Left cardiac atrium (tissue), 4 donors: Measurements from ENCODE around the gene HIVEP3. TPM values are rescaled to one million over a fixed set of nuclear protein-coding genes. Genes with fewer than 3 reads are reported as not detected.
A peak's percentile ranks its signal among the peaks of the same experiment; 100 is the strongest.

Experiments used
- ATAC-seq, 2 donors: fragments of 200-7000 bp; cut with Tn5 transposase; one replicate each; pipeline ENCODE4 v1.9.1; 2020; ENCODE audit warnings: mild to moderate bottlenecking in 2 of 2, moderate library complexity in 2 of 2
- DNase-seq: peaks from one replicate; pipeline ENCODE4 v3.0.0-alpha.2; 2020
- intact Hi-C, 2 donors: fragments of 100-400 bp; cut with DNase I; formaldehyde crosslinking; loops; one replicate each; pipeline versions ENCODE4 v1.14.1 to v1.15.1; 2022 to 2023
- total RNA-seq, 2 donors: library from RNA; stranded (reverse); fragmentation: NEBNext Ultra II Directional; extraction: Animal tissue kit (Norgen Biotek cat#: 25700); gene quantifications; one replicate each; pipeline ENCODE4 v1.2.1, GENCODE V29; 2021
- donor health status: DM: no; HTN: yes; CAD: no.
- donor health status: DM: no; HTN: yes; CAD: no; lungs with severe emphysema.
- donor health status: DM: yes; HTN: yes; CAD: no.
- donor health status: Dilated cardiomyopathy.

The HIVEP3 gene
- total RNA-seq, 2 donors from 2014 or later, result 6.6 to 7.2 TPM

DNA sequence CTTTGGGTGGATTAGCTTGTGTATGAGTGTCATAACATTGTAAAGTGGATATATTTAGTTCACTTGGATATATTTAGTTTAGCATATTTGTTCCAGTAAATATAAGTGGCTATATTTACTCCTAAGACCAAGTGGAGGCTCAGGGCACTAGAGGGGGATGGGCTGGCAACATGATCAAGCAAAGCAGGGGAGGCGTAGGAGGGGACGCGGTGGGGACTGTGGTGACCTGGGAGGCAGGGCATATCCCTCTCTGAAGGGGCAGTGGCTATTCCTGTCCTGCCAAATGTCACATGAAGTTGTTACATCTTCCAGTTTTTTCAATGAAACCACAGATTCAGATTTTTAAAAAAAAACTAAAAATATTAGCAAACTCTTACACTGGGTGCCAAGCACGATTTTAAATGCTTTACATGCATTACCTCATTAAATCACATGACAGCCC, 382.3 kb downstream of the HIVEP3 start:
- ATAC-seq, result peak in 1 of 2 donors; percentile 3
- DNase-seq, result no peak
- intact Hi-C loops, result no loop called here

DNA sequence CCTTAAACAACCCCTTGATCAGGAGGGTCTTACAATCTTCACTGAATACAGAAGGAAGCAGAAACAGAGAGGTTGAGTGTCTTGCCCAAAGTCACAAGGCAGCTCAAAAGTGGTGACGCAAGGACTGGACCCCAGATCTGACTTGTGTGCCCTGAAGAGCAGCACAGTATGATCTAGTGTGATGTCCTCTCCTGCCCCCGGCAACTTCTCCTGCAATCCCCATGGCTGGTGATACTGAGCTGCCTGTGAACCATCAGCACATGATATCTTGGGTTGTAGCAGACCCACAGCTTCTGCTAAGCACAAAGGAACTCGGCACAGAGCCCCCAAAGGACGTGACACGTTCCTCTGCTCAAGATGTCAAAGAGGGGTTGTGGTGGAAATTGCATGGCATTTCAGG, 383.0 kb downstream of the HIVEP3 start:
- intact Hi-C loops, result no loop called here
- ATAC-seq, result no peak
- peak; percentile 15 for DNase-seq

DNA sequence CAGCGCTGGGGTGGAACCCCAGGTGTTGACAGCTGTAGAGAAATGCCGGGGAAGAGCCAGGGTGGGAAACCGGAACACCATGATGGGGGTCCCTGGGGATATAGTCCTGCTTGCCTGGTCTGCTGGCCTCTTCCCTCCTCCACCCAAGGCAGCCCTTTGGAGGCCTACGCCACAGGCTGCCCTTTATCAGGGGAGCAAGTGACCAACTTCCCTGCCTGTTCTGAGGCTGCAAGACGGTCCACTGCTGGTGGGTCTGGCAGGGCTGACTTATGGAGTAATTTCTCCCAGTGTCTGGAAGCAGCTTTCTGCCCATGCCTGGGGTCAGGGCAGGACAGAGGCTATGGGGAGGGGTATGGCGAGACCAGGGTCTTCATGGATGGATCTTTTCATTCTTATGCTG, 383.4 kb downstream of the HIVEP3 start:
- peak; percentile 3 for DNase-seq
- intact Hi-C loops, result no loop called here
- no peak for ATAC-seq

DNA sequence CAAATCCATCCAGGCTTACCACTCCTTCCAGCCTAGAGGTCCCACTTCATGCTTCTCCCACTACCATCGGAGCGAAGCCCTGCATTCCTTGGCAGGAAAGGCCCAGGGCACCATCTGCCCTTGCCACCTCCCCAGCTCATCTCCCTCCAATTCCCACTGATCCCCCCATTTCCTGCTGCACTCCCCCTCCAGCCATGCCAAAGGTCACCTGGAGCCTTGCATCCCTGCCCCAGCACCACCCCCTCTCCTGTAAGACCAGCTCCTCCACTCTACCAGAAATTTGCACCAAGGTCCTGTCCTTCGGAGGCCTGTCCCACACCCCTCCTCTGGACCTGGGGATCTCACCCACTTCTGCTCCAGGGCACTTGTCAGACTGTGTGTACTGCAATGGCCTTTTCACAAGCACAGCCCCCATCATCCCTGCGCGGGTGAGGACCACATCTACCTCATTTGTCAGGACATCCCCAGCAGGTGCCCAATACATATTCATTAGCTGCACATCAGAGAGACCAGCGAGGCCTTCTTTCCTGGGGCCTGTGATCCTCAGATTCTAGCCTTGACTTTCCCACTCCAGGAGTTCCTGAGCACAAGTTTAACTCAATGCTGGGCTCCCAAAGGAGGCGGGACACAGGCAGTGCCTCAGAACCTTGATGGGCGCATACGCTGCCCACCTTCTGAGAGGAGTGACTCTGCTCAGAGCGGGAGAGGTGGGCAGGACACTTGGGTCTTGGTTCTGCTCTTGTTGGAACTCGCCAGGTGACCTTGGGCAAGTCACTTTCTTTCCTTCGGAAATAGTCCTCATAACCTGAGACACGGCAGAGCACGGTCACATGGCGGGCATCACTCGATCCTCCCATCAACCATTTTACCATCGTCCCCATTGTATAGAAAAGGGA, 384.3 kb downstream of the HIVEP3 start:
- DNase-seq, result peak; percentile 7
- no peak for ATAC-seq
- intact Hi-C loops, result no loop called here

DNA sequence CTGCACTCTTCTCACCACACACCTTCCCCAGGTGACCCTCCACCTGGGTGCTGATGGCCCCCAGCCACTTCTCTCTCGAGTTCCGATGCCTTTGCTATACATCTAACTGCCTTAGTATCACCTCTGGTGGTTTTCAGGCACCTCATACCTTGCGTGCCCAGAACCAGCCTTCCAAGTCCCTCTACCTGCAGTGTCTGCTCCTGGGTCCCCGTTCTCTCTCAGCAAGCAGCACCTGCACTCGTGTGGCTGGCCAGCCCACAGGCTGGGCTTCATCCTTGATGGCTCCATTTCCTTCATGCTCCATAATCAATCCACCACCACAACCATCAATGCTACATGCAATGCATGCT, 385.0 kb downstream of the HIVEP3 start:
- no peak for ATAC-seq
- no peak for DNase-seq
- intact Hi-C loops, result no loop called here

DNA sequence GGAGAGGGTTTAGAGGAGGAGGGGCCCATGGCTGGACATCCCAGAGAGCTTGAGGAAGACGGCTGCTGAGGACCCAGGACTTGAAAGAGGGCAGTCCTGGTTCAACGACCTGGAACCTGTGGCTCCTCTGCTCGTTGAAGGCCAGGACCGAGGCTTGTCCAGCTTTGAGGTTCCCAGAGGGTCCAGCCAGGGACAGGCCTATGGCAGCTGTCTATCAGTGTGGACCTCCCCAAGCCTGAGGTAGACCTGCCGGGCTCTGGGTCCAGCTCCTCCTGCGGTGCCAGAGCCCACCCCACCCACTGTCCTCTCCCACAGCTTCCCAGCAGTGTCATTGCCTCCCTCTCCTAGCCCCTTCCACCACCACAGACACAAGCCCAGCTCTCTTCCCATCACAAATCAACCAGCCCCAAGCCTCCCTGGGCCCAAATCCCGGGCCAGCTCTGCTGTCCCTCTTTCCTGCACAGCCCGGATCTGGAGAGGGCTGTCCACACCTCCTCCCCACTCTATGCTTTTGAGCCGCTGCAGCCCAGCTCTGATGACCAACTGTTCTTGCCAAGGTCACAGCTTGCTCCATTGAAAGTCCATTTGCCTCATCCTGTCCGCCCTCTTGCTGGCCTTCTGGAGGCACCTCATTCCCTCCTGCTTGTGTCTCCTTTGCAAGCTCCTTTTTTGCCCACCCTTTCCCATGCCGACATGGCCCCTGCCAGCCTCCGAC, 385.5 kb downstream of the HIVEP3 start:
- DNase-seq (peak; percentile 12), ATAC-seq (peak; percentile 27 to 56)
- intact Hi-C loops, result no loop called here

DNA sequence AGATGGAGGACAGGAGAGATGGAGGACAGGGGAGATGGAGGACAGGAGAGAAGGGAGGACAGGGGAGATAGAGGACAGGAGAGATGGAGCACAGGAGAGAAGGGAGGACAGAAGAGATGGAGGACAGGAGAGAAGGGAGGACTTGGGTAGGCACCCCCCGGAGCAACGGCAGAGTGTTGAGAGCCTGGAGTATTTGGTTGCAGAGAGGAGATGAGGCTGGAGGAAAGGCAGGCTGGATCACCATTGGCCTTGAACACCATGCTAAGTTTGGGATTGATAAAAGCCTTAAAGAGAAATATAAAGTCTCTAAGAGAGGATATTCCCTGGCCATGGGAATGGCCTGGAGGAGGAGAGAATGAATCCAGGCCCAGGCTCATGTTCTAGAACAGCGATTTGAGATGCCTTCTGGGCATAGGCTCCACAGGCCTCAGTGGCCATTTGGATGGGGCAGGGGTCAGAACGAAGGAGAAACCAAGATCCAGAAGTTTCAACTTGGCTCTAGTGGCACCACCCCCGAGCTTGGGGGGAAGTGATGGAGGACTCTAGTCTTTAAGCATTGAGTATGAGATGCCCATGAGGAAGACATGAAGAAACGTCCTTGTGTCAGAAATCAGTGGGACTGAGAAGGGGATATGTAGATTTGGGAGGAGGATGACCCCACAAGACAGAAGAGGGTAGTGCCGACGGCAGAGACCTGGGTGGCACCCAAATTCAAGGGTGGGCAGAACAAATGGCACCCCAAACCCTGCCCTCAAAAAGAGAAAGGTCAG, 386.3 kb downstream of the HIVEP3 start:
- intact Hi-C loops, result no loop called here
- DNase-seq, result peak; percentile 2

DNA sequence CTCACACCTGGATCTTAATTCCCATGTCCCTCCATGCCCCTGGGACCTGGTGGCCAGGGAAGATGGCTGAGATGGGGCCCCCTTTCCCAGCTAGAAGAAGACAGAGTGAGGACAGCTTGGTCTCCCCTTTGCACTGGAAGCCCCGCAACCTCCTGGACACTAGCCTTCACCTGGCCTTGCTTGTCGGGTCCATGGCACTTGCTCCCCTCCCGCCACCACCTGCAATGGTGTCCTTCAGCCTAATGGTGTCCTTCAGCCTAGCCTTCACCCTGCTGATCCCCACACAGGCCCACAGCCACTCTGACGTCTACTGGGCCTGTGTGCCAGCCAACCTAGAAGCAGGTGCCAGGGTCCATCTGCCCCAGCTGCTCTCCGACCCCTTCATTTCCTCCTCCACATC, 388.3 kb downstream of the HIVEP3 start:
- ATAC-seq (no peak), DNase-seq (no peak)
- intact Hi-C loops, result no loop called here

More for the DNA sequence above, 386.3 kb downstream of the HIVEP3 start:
- no peak for ATAC-seq

DNA sequence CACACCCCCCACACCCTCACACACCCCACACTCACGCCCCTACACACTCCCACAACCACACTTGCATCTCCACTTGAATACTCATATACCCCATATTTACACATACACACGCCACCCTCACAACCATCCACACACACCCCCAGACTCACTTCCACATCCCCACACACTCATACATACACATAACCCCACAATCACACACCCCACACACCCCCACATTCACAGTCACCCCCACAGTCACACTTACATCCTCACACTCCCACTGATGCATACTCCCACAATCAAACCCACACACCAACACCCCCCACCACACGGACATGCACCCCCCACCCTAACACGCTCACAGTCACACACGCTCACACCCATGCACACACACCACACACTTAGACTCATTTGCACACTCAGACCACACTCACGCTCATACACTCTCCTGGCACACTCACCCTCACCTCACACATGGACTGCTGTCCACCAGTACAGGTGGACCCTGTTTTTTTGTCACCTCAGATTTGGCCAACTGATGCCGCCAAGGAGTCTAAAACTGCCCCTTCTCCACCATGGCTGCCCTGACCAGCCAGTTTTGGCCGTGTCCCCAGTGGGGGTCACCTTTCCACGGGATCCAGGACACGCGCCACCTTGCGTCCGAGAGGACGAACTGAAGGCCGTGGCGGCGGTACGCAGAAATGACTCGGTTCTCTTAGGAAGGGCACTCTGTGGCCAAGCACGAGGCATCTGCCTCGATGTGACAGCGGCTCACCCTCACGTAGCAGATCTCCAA, 388.9 kb downstream of the HIVEP3 start:
- intact Hi-C loops, result no loop called here
- no peak for DNase-seq
- no peak for ATAC-seq

DNA sequence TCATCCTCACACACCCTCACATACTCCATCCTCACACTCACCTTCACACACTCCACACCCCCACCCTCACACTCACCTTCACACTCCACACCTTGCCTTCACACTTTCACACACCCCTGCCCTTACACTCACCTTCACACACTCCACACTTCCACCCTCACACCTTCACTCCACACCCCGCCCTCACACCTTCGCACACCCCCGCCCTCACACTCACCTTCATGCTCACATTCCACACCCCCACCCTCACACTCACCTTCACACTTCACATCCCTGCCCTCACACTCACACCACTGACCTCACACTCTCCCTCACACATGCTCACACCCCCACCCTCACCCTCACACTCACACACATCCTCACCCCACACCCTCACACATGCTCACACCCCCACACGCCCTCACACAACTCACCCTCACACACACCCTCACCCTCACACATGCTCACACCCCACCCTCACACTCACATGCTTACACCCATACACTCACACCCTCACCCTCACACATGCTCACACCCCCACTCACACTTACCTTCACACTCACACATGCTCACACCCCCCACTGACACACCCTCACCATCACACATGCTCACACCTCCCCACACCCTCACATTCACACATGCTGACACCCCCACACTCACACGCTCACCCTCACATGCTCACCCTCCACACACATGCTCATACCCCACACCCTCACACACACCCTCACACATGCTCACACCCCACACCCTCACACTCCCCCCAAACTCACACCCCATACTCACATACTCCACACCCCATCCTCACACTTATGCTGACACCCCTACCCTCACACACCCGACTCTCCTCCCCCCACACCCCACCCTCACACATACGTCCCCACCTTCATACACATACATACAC, 389.8 kb downstream of the HIVEP3 start:
- intact Hi-C loops, result no loop called here
- ATAC-seq (no peak), DNase-seq (no peak)

DNA sequence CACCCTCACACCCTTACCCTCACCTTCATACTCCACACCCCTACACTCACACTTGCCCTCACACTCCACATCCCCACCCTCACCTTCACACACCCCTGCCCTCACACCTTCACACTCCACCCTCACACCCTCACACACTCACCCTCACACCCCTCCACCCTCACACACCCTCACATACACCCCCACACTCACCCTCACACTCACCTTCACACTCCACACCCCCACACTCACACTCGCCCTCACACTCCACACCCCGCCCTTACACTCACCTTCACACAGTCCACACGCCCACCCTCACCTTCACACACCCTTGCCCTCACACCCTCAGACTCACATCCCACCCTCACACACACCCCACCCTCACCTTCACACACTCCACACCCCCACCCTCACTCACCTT, 390.6 kb downstream of the HIVEP3 start:
- no peak for DNase-seq
- intact Hi-C loops, result no loop called here
- ATAC-seq, result no peak

DNA sequence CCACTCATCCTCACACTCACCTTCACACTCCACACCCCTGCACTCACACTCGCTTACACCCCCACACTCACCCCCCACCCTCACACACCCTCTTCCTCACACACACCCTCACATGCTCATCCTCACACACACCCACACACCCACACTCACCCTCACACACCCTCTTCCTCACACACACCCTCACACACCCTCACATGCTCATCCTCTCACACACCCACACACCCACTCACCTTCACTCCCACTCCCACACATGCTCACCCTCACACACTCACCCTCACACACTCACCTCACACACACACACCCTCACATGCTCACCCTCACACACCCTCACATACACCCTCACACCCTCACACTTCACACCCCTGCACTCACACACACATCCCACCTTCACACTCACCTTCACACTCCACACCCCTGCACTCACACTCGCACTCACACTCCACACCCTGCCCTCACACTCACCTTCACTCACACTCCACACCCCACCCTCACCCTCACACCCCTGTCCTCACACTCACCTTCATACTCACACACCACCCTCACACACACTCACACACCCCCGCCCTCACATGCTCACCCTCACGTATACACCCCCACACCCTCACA, 391.7 kb downstream of the HIVEP3 start:
- DNase-seq (no peak), ATAC-seq (no peak)
- intact Hi-C loops, result no loop called here

DNA sequence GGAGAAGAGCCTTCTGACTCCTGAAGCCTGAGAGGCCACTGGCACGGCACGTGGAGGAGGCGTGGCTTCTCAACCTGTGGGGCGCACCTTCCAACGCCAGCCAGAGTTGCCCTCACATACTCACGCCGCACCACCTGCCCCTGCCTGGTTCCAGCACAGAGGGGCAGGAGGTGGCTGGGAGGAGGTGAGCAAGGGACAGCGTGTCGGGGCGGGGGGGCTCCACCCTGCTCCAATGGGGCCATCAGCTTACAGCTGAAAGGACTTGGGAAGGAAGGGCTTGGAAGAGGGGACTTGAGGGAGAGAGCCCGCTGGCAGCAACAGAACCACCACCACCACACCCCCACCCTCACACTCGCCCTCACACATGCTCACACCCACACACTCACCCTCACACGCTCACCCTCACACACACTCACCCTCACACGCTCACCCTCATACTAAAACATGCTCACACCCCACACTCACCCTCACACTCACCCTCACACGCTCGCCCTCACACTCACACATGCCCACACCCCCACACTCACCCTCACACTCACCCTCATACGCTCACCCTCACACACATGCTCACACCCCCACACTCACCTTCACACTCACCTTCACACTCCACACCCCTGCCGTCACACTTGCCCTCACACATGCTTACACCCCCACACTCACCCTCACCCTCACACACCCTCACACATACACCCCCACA, 392.7 kb downstream of the HIVEP3 start:
- ATAC-seq (no peak), DNase-seq (no peak)
- intact Hi-C loops, result no loop called here

DNA sequence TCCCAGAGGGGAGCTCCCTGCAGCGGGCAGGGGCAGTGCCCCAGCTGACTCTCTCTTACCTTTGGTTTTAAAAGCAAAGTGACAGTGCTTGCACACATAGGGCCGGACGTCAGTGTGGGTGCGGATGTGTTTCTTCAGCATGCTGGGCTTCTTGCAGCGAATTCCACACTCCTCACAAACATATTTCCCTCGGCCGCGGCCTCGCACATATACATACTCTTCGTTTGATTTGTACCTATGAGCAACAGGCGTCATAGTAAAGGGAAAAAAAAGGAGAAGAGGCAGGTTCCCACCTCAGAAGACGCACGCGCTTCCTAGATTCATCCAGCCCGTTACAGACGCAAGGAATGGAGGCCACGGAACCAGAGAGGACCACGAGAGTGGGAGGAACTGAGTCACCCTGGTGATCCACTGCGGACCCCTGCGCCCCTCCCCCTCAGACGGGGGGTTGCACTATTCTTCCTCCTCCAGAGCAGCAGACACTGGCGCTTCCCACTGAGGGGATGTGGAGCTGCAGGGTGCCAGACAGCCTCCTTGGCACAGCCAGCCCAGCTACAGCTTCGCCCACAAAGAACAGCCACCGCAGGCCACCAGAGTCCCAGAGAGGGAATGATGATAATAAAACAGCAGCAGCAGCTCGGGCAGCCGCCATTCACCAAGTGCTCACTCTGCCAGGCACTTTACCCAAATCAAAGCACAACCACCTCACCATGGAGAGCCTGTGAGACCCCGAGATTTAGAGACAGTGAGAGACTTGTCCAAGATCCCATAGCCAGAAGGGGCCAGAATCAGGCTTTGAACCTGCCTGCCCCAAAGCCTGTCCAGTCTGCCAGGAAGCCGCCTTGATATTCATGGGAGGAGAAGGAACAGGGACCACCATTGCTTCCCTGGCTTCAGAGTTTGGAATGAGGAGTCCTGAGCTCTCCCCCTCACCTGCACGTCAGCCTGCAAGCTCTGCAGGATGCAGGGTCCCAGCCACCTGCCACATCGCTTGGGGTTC, 393.7 kb downstream of the HIVEP3 start:
- intact Hi-C loops, result no loop called here
- no peak for DNase-seq
- no peak for ATAC-seq

DNA sequence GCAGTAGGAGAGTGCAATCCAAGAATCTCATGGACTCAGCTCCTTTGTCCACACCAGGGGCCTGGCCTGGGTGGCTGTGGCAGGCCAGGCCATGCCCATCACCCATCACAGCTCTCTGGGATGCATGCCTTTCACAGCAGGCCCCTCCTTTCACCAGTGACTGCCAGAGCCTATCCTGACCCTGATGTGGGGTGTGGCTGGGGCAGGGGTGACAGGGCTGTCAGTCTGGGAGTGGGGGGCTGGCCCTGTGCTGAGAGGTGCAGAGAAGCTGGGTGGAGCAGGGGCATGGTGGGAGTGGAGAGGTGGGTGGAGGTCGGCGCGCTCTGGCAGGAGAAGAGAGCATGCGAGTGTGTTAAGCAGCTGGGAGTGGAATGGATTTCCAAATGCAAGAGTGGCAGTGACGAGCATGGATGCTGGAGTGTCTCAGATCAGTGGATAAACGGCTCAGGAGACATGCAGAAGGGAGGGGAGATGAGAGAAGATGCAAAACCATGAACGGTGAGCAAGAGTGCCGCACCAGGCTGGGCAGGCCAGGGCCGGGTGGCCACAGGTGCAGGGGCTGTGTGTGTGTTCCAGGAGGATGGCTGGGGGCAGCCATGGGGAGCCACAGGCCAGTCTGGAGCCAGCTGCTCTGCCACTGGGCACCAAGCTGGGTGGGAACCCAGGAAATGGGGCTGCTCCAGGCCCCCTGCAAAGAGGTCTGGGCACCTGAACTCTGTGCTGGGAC, 394.6 kb downstream of the HIVEP3 start:
- no peak for DNase-seq
- no peak for ATAC-seq
- intact Hi-C loops, result no loop called here
